D721Med (cell line): Measurements from ENCODE around the gene BMPR1B.

Source experiments
- DNase-seq: peaks from one replicate; pipeline ENCODE4 v3.0.0; 2011; ENCODE audit warnings: low spot score; ENCODE audit not compliant: insufficient read length
- FAIRE-seq: peaks from 2 replicates; lab custom pipeline; 2011; peaks lifted over from hg19 to GRCh38; lab: Jason Lieb, UNC
- TF ChIP-seq, protein P1 (sequence below): IDR thresholded peaks from 2 replicates; pipeline ENCODE4 v1.5.1; 2012; ENCODE audit warnings: mild to moderate bottlenecking, control low read depth; ENCODE audit not compliant: insufficient read depth; ENCODE audit errors: missing control alignments

Gene BMPR1B

GRCh38 chr4:94974773-94975172, 217.0 kb downstream of the BMPR1B start:
- FAIRE-seq = no peak
- DNase-seq = no peak
- TF ChIP-seq, protein P1, sequence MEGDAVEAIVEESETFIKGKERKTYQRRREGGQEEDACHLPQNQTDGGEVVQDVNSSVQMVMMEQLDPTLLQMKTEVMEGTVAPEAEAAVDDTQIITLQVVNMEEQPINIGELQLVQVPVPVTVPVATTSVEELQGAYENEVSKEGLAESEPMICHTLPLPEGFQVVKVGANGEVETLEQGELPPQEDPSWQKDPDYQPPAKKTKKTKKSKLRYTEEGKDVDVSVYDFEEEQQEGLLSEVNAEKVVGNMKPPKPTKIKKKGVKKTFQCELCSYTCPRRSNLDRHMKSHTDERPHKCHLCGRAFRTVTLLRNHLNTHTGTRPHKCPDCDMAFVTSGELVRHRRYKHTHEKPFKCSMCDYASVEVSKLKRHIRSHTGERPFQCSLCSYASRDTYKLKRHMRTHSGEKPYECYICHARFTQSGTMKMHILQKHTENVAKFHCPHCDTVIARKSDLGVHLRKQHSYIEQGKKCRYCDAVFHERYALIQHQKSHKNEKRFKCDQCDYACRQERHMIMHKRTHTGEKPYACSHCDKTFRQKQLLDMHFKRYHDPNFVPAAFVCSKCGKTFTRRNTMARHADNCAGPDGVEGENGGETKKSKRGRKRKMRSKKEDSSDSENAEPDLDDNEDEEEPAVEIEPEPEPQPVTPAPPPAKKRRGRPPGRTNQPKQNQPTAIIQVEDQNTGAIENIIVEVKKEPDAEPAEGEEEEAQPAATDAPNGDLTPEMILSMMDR = no peak

GRCh38 chr4:94976371-94977011, 218.7 kb downstream of the BMPR1B start:
- TF ChIP-seq, protein P1 = no peak
- DNase-seq (no peak), FAIRE-seq (no peak)

GRCh38 chr4:94978904-94979303, 221.1 kb downstream of the BMPR1B start:
- TF ChIP-seq, protein P1 = no peak
- no peak for DNase-seq
- FAIRE-seq = no peak

DNA sequence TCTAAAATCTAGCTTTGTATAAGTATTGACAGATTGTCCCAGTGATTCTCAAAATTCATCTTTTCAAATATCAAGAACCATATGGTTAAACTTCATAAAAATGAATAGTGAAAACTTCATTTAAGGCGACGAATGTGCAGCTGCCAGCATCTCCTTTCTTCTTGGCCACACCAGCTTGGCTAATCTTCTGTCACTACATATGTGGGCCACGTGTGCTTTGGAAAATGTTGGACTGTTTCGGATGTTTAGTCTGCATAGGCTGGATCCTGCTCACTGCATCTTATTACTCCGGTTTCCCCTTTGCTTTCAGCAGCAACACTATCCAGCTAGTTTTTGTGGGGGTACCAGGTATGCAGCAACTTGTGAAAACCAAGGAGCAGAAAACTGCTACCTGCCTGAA, 221.9 kb downstream of the BMPR1B start:
- DNase-seq (no peak), FAIRE-seq (no peak)
- TF ChIP-seq, protein P1 = no peak

DNA sequence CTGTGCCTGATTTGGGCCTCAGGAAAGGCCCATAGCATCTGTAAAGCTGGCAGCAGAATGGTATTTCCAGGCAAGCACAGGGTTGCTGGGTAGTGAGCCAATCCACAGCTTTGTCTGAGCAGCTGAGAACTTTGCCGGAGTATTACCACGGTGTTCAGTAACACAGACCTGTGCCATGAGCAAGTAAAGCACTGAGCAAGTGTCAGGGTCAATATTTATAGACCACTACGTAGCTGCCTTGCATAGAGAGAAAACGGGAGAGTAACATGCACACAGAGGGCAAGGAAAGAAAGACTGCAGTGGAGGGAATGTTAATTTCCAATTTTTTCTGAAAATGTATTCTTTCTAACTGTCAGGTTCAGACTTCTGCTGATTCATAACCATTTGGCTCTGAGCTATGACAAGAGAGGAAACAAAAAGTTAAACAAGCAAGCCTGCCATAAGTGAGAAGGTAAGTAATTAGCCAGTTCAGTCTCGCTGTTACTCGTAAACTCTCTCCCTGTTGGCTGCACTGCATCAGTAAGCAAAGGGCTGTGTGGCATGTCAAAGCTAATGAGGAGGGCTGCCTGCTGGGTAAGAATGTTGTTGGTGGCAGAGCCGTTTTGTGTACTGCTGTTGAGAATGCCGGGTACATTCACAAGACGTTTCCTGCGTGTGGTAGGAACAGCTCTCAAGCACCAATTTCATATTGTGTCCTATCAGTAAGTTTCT, 238.1 kb downstream of the BMPR1B start:
- TF ChIP-seq, protein P1 = no peak
- FAIRE-seq (no peak), DNase-seq (no peak)

DNA sequence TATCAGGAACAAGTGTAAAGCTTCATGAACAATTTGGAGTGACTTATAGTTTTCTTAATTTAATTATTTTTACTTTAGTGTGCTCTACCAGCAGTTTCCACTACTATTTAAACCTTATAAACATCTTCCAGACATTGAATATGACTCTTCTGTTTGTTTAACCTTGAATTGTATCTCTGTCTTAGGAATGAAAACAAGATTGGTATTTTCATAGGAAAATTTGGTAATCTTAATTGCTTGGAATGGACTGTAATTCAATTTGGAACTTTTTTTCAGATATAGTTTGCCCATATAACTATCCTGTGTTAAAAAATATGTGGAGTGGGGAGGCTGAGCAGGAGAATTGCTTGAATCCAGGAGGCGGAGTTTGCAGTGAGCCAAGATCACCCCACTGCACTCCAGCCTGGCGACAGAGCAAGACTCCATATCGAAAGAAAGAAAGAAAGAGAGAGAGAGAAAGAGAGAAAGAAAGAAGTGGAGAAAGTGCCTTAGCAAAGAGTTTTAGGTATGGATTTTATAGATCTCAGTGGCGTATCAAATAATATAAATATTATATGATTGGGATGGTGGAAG, 242.4 kb downstream of the BMPR1B start:
- no peak for DNase-seq
- no peak for FAIRE-seq
- TF ChIP-seq, protein P1 = no peak

GRCh38 chr4:95004912-95005311, 247.2 kb downstream of the BMPR1B start:
- FAIRE-seq (no peak), DNase-seq (no peak)
- TF ChIP-seq, protein P1 = no peak
